Osteocyte (in vitro differentiated cells): ENCODE results near the gene CDX2. TPM values are rescaled to one million over a fixed set of nuclear protein-coding genes. Genes with fewer than 3 reads are reported as not detected.
"Not testable (repeated sequence)": the region's sequence is repeated elsewhere in the genome, so short reads cannot be mapped to it uniquely, and the experiment has no call there.

Experiments
- DNase-seq: peaks from one replicate; pipeline ENCODE4 v3.0.0; 2021; ENCODE audit warnings: mixed read lengths; ENCODE audit not compliant: unreplicated experiment; ENCODE audit errors: extremely low spot score
- H3K27ac Mint-ChIP-seq: one replicate; pipeline ENCODE4 v1.8.0; 2021; ENCODE audit warnings: mild to moderate bottlenecking, mixed read lengths; ENCODE audit not compliant: unreplicated experiment
- H3K27me3 Mint-ChIP-seq: one replicate; pipeline ENCODE4 v1.8.0; 2021; ENCODE audit warnings: mixed read lengths; ENCODE audit not compliant: unreplicated experiment
- H3K36me3 Mint-ChIP-seq: one replicate; pipeline ENCODE4 v1.8.0; 2021; ENCODE audit warnings: mixed read lengths; ENCODE audit not compliant: unreplicated experiment
- H3K4me1 Mint-ChIP-seq: one replicate; pipeline ENCODE4 v1.8.0; 2021; ENCODE audit warnings: mixed read lengths; ENCODE audit not compliant: unreplicated experiment
- H3K4me3 Mint-ChIP-seq: one replicate; pipeline ENCODE4 v1.8.0; 2021; ENCODE audit warnings: mild to moderate bottlenecking, moderate library complexity, mixed read lengths; ENCODE audit not compliant: unreplicated experiment
- H3K9me3 Mint-ChIP-seq: one replicate; pipeline ENCODE4 v1.8.0; 2021; ENCODE audit warnings: mixed read lengths; ENCODE audit not compliant: unreplicated experiment
- total RNA-seq: library from RNA; stranded (reverse); gene quantifications from 2 replicates; pipeline ENCODE4 v1.2.1, GENCODE V29; 2021
- TF ChIP-seq, protein P1 (sequence below): fragments of 200-600 bp; sonication (generic); IDR thresholded peaks from 2 replicates; pipeline ENCODE4 v1.5.0; 2021; ENCODE audit warnings: antibody characterized with exemption, mild to moderate bottlenecking, moderate library complexity

The CDX2 gene
- total RNA-seq, 1 donor from 2014 or later, result not detected

DNA sequence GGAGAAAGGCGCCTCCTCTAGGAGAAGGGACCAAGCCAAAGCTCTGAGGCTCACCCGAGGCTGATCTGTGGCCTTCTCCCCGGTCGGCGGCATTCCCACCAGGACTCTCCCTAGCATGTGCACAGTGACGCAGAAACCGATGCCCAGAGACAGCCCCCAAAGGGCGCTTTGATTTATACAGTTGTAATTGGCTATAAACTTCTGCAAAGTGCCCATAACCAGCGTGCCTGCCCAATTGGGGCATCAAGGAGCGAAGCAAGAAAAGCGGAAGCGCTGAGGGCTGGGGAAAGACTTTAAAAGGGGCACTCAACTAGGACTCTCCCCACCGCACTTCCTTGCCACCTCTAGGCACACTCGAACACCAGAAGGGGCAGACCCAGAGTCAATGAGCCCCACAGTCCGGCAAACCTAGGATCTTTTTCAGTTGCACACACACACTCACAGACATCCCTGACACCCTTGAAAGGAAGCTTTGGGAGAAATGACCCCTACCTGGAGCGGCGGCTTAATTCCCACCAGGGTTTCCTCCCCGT lies 1.8 kb downstream of the CDX2 start:
- peaks cover 18% of the 10 kb centered on the region for H3K4me1 Mint-ChIP-seq
- no peak overlapping the region for H3K27ac Mint-ChIP-seq
- H3K9me3 Mint-ChIP-seq, result no peaks in the 10 kb centered on the region
- no peaks in the 10 kb centered on the region for H3K36me3 Mint-ChIP-seq
- peaks cover 83% of the 10 kb centered on the region for H3K27me3 Mint-ChIP-seq
- H3K4me3 Mint-ChIP-seq, result no peak overlapping the region
- peak; percentile 54 for DNase-seq
- TF ChIP-seq, protein P1, sequence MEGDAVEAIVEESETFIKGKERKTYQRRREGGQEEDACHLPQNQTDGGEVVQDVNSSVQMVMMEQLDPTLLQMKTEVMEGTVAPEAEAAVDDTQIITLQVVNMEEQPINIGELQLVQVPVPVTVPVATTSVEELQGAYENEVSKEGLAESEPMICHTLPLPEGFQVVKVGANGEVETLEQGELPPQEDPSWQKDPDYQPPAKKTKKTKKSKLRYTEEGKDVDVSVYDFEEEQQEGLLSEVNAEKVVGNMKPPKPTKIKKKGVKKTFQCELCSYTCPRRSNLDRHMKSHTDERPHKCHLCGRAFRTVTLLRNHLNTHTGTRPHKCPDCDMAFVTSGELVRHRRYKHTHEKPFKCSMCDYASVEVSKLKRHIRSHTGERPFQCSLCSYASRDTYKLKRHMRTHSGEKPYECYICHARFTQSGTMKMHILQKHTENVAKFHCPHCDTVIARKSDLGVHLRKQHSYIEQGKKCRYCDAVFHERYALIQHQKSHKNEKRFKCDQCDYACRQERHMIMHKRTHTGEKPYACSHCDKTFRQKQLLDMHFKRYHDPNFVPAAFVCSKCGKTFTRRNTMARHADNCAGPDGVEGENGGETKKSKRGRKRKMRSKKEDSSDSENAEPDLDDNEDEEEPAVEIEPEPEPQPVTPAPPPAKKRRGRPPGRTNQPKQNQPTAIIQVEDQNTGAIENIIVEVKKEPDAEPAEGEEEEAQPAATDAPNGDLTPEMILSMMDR, result no peak

GRCh38 chr13:27966641-27967202 lies 2.4 kb downstream of the CDX2 start:
- Mint-ChIP-seq H3K27me3 (peaks cover 85% of the 10 kb centered on the region), H3K4me3 (no peak overlapping the region), H3K9me3 (no peaks in the 10 kb centered on the region), H3K4me1 (peaks cover 18% of the 10 kb centered on the region), H3K27ac (no peak overlapping the region), H3K36me3 (no peaks in the 10 kb centered on the region)
- DNase-seq, result peak; percentile 82
- TF ChIP-seq, protein P1, result no peak

- TF ChIP-seq, protein P1, result no peak
- H3K27ac Mint-ChIP-seq, result no peak overlapping the region
- H3K9me3 Mint-ChIP-seq, result no peaks in the 10 kb centered on the region
- peaks cover 85% of the 10 kb centered on the region for H3K27me3 Mint-ChIP-seq
- peak; percentile 81 for DNase-seq
- no peaks in the 10 kb centered on the region for H3K36me3 Mint-ChIP-seq
- no peak overlapping the region for H3K4me3 Mint-ChIP-seq
- H3K4me1 Mint-ChIP-seq, result peaks cover 22% of the 10 kb centered on the region
Measured at GRCh38 chr13:27965740-27966640, 3.1 kb downstream of the CDX2 start.

DNA sequence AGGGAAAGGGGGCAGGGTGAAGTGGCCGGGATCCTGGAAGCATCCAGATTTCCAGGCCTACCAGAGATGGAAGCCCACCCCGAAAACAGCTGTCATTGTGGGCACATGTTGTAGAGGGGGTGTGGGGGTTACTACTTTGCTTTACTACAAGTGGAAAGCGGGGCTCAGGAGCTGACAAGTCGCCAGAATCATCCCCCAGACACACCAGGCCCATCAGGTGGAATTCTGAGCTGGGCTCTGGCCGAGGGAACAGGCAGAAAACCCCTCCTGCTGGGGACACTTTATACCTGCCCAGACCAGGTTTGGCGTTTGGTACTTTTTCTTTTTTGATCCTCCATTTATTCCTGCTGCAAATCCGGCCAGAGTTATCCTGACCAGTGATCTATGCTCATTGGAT lies 3.8 kb downstream of the CDX2 start:
- Mint-ChIP-seq H3K4me3 (no peak overlapping the region), H3K4me1 (peaks cover 23% of the 10 kb centered on the region), H3K36me3 (no peaks in the 10 kb centered on the region), H3K27ac (no peak overlapping the region), H3K9me3 (no peaks in the 10 kb centered on the region), H3K27me3 (peaks cover 83% of the 10 kb centered on the region)
- no peak for DNase-seq
- TF ChIP-seq, protein P1, result no peak

DNA sequence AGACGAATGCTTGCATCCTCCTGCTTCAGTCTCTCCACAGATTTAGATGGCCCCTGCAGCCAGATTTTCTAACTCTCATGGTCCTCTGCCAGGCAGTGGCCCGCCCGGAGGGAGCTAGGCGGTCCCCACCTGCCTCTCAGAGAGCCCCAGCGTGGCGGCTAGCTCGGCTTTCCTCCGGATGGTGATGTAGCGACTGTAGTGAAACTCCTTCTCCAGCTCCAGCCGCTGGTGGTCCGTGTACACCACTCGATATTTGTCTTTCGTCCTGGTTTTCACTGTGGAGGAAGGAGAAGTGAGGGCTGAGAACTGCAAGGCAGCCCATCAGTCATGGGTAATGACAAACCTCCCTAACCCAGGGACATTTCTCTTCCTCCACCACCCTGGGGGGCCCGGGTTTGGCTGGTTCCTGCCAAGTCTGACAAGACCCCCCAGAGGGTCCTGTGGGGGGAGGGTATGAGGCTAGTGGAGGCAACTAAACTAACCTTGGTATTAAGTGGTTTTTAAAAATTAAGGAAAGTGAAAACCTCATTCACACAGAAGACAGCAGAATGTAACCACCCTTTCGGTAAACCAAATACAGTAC lies 4.3 kb downstream of the CDX2 start:
- peaks cover 83% of the 10 kb centered on the region for H3K27me3 Mint-ChIP-seq
- no peaks in the 10 kb centered on the region for H3K9me3 Mint-ChIP-seq
- no peak for DNase-seq
- no peaks in the 10 kb centered on the region for H3K36me3 Mint-ChIP-seq
- TF ChIP-seq, protein P1, result no peak
- H3K27ac Mint-ChIP-seq, result no peak overlapping the region
- peaks cover 27% of the 10 kb centered on the region for H3K4me1 Mint-ChIP-seq
- H3K4me3 Mint-ChIP-seq, result no peak overlapping the region

DNA sequence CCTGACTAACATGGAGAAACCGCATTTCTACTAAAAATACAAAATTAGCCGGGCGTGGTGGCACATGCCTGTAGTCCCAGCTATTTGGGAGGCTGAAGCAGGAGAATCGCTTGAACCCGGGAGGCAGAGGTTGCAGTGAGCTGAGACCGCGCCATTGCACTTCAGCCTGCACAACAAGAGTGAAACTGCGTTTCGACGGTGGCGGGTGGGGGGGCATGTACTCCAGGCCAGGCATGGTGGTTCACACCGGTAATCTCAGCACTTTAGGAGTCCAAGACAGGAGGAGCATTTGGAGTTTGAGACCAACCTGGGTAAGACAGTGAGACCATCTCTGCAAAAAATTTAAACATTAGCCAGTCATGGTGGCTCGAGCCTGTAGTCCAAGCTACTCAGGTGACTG lies 4.9 kb downstream of the CDX2 start:
- Mint-ChIP-seq H3K4me1 (peaks cover 25% of the 10 kb centered on the region), H3K27me3 (peaks cover 83% of the 10 kb centered on the region)
- not testable (repeated sequence) for DNase-seq

More for the DNA sequence above, 4.9 kb downstream of the CDX2 start:
- H3K27ac Mint-ChIP-seq, H3K4me3 Mint-ChIP-seq, H3K36me3 Mint-ChIP-seq, H3K9me3 Mint-ChIP-seq: not testable (repeated sequence)
